GM23338 (cell line): ENCODE results near the gene CSRNP3.

Experiments used
- CTCF ChIP-seq, 2 experiments: fragments of 200-600 bp in 1 of 2; sonication (generic) in 1 of 2; conservative IDR thresholded peaks; 2 replicates each; pipeline versions ENCODE4 v1.5.1 to v1.6.1; 2016 to 2017; ENCODE audit warnings: antibody characterized with exemption in 2 of 2, low read depth in 2 of 2, mild to moderate bottlenecking in 2 of 2, moderate library complexity in 1 of 2
- EZH2 ChIP-seq: fragments of 200-600 bp; sonication (generic); IDR thresholded peaks from one replicate; pipeline ENCODE4 v1.8.0; 2017; ENCODE audit warnings: antibody characterized with exemption, mild to moderate bottlenecking, low read depth; ENCODE audit not compliant: unreplicated experiment
- EZH2phosphoT487 ChIP-seq: fragments of 200-600 bp; sonication (generic); IDR thresholded peaks from one replicate; pipeline ENCODE4 v1.8.1; 2018; ENCODE audit warnings: antibody characterized with exemption; ENCODE audit not compliant: unreplicated experiment
- NANOG ChIP-seq: IDR thresholded peaks from 2 replicates; pipeline ENCODE4 v1.6.1; 2016; ENCODE audit warnings: antibody characterized with exemption, borderline replicate concordance
- REST ChIP-seq: IDR thresholded peaks from one replicate; pipeline ENCODE4 v1.6.1; 2018; ENCODE audit warnings: antibody characterized with exemption; ENCODE audit not compliant: unreplicated experiment
- STAT1 ChIP-seq: IDR thresholded peaks from one replicate; pipeline ENCODE4 v1.6.1; 2016; ENCODE audit warnings: antibody characterized with exemption; ENCODE audit not compliant: unreplicated experiment

- TF ChIP-seq EZH2phosphoT487 = no peak
- no peak for TF ChIP-seq REST
- no peak for TF ChIP-seq STAT1
- TF ChIP-seq CTCF (conservative IDR thresholded peaks at IDR 0.05; ENCODE audit: low read depth in 2 of 2) = peak; percentile 57 to 77
- TF ChIP-seq EZH2 = no peak
- TF ChIP-seq NANOG = peak; percentile 71
These were observed 229.0 kb downstream of the CSRNP3 start for GRCh38 chr2:165698444-165698884.
